Right atrium auricular region (tissue), 2 donors: ENCODE results near the gene KIRREL3. TPM values are rescaled to one million over a fixed set of nuclear protein-coding genes. Genes with fewer than 3 reads are reported as not detected.

Experiments used
- DNase-seq: peaks from one replicate; pipeline ENCODE4 v3.0.0-alpha.2; 2019; ENCODE audit warnings: low spot score
- H3K27ac ChIP-seq, 2 donors: fragments of 200-600 bp; sonication (generic); 1 replicate in 1 of 2; 2 replicates in 1 of 2; pipeline ENCODE4 v1.5.1; 2016 to 2019
- H3K27me3 ChIP-seq, 2 donors: fragments of 200-600 bp; sonication (generic); one replicate each; pipeline versions ENCODE4 v1.5.1 to v1.6.0; 2017 to 2019
- H3K36me3 ChIP-seq: fragments of 200-600 bp; sonication (generic); one replicate; pipeline ENCODE4 v1.5.1; 2016
- H3K4me1 ChIP-seq, 2 donors: fragments of 200-600 bp; sonication (generic); one replicate each; pipeline versions ENCODE4 v1.5.1 to v1.6.0; 2017 to 2019
- H3K4me3 ChIP-seq, 2 donors: fragments of 200-600 bp; sonication (generic); 1 replicate in 1 of 2; 2 replicates in 1 of 2; pipeline ENCODE4 v1.5.1; 2017 to 2019; ENCODE audit warnings: mild to moderate bottlenecking in 1 of 2, moderate library complexity in 1 of 2
- H3K9me3 ChIP-seq, 2 donors: fragments of 200-600 bp; sonication (generic); one replicate each; pipeline ENCODE4 v1.5.1; 2019
- total RNA-seq, 2 donors: library from RNA; depleted of rRNA; stranded (reverse); fragments of >200 nt; gene quantifications; one replicate each; pipeline ENCODE4 v1.1.0, GENCODE V29; 2016
- TF ChIP-seq, protein P1 (sequence below), 2 donors: fragments of 200-600 bp; sonication (generic); IDR thresholded peaks; one replicate each; pipeline ENCODE4 v1.5.1; 2019; ENCODE audit warnings: antibody characterized with exemption in 2 of 2

Gene KIRREL3
- total RNA-seq, 2 donors from 2014 or later = 0.51 to 0.74 TPM

DNA sequence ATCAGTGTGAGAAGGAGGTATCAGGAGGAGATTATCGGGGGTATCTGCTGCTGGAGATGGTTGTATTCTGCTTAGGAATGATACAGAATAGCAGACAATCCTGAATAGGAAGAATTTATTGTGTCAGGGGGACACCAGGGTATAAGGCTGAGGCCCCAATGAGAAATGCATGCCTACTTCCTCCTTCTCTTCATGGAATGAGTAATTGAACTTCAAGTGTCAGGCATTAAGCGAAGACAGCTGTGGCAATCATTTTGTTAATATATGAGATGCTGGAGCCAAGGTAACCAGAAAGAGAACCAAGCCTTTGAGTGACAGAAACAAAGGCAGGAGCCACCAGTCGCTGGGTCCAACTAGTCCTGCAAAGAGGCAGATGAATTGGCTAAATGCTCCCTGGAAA lies 49.1 kb downstream of the KIRREL3 start:
- Histone ChIP-seq H3K4me3 (no peak overlapping the region), H3K36me3 (no peaks in the 10 kb centered on the region), H3K27me3 (no peaks in the 10 kb centered on the region), H3K27ac (no peak overlapping the region), H3K4me1 (no peaks in the 10 kb centered on the region), H3K9me3 (no peaks in the 10 kb centered on the region)
- TF ChIP-seq, protein P1, sequence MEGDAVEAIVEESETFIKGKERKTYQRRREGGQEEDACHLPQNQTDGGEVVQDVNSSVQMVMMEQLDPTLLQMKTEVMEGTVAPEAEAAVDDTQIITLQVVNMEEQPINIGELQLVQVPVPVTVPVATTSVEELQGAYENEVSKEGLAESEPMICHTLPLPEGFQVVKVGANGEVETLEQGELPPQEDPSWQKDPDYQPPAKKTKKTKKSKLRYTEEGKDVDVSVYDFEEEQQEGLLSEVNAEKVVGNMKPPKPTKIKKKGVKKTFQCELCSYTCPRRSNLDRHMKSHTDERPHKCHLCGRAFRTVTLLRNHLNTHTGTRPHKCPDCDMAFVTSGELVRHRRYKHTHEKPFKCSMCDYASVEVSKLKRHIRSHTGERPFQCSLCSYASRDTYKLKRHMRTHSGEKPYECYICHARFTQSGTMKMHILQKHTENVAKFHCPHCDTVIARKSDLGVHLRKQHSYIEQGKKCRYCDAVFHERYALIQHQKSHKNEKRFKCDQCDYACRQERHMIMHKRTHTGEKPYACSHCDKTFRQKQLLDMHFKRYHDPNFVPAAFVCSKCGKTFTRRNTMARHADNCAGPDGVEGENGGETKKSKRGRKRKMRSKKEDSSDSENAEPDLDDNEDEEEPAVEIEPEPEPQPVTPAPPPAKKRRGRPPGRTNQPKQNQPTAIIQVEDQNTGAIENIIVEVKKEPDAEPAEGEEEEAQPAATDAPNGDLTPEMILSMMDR (IDR thresholded peaks at IDR 0.05) = no peak
- no peak for DNase-seq

DNA sequence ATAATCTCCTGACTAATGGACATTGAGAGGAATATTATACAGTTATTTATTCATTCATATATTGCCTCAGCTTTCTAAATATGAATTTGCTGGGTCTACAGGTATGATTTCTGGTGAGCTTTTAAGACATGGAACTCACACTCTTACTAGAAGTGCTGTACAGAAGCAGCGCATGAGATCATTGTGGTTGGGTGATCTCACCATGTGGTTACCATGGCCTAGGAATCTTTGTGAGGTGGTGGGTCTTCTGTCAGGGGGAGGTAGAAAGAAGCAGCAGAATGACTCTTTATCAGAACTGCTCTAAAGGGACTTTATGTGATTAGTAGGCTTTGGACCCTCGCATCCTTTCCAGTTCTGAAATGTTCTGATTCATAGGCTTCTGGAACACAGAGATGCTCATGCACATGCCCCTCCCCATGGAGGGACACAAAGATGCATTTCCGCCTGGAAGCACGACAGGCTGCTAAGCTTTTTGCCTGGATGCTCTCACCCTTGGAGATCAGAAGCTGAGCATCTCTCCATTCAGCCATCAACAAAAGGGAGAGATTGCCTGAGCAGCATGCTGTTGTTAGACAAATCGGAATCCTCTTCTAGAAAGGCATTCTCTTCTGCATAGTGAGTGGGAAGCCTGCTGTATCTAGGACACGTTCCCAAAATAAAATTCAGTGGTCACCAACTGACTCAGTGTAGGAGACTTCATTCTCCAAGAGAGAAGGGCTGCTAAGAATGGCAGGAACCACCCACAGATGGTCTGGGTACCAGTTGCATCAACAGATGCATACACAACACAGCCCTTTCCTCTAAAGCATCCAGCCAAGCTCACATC lies 51.3 kb downstream of the KIRREL3 start:
- DNase-seq = no peak
- Histone ChIP-seq H3K4me1 (no peaks in the 10 kb centered on the region), H3K9me3 (no peaks in the 10 kb centered on the region), H3K27me3 (no peaks in the 10 kb centered on the region), H3K4me3 (no peak overlapping the region), H3K27ac (no peak overlapping the region), H3K36me3 (no peaks in the 10 kb centered on the region)
- TF ChIP-seq, protein P1 (IDR thresholded peaks at IDR 0.05) = no peak

DNA sequence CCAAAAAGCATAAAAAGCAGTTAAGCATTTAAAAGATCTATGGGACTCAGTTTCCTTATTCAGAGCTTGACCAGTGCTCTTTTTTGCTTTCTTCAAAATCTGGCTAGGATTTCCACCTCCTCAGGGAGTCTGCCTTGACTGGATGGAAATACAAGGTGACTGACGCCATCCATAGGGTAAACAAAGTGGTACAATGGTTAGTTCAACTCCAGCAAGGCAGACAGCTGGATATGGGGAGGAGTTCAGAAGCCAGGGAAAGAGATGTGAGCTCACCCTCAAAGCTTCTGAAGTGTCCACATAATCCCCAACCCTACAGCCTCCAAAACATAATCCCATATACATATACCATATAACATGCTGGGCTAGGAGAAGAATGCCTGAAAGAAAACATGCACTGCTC lies 52.0 kb downstream of the KIRREL3 start:
- Histone ChIP-seq H3K4me3 (no peak overlapping the region), H3K36me3 (no peaks in the 10 kb centered on the region), H3K27ac (no peak overlapping the region), H3K9me3 (no peaks in the 10 kb centered on the region), H3K27me3 (no peaks in the 10 kb centered on the region), H3K4me1 (no peaks in the 10 kb centered on the region)
- TF ChIP-seq, protein P1 (IDR thresholded peaks at IDR 0.05) = no peak
- DNase-seq = no peak

DNA sequence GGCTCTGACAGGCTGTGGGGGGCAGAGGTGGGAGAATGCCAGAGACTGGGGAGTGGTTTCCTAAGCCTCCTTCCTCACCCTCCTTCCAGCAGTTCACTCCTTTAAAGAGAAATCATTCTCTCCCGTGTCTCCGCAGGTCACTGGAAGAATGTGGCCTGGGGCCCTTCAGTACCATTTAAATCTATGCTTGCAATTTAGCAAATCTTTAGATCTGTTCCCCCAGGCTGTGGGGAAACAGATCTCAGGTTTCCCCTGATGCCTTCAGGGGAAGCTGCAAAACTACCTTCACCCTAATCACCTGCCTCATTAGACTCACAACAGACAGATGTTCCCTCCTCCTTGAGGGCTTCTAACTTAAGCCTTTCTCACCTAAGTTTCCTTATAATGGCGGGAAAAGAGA lies 55.3 kb downstream of the KIRREL3 start:
- no peak for DNase-seq
- Histone ChIP-seq H3K36me3 (no peaks in the 10 kb centered on the region), H3K27ac (no peak overlapping the region), H3K27me3 (no peaks in the 10 kb centered on the region), H3K4me3 (no peak overlapping the region), H3K4me1 (no peaks in the 10 kb centered on the region), H3K9me3 (no peaks in the 10 kb centered on the region)
- TF ChIP-seq, protein P1 (IDR thresholded peaks at IDR 0.05) = no peak

DNA sequence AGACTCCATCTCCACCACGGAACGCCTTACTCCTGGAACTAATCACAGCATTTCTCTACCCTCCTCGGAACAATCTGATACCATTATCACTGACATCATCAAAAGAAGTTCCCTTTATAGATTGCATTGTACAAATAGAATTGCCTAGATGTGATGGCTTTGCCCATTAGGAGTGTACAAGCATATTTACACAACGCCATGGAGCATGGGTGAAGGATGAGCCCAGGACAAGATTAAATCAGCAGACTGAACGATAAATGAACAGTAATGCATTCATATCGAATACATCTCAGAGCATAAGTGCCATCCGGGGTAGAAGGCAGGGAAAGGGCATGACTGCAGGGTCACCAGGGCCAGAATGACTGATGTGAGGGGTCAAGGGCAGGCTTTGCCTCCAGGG lies 57.3 kb downstream of the KIRREL3 start:
- H3K4me3 ChIP-seq = no peak overlapping the region
- no peak overlapping the region for H3K27ac ChIP-seq
- H3K36me3 ChIP-seq = no peaks in the 10 kb centered on the region
- H3K27me3 ChIP-seq = no peaks in the 10 kb centered on the region
- no peak for DNase-seq
- TF ChIP-seq, protein P1 (IDR thresholded peaks at IDR 0.05) = no peak
- H3K4me1 ChIP-seq = no peaks in the 10 kb centered on the region
- H3K9me3 ChIP-seq = no peaks in the 10 kb centered on the region

DNA sequence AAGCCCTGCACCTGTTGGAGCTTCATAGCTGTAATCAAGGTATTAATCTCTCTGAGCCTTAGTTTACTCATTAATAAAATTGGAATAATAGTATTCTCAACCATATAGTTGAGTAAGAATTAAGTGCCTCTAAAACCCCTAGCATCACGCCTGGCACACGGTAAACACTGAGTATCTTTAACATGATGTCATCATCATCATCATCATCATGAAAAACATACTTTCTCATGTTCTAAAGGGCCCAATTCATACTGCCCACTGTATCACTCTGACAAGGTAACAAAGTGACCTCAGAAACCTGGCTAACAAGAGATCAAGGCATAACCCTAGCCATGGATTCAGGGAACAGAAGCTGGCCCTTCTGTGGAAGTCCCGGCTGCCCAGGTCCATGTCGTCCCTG lies 58.4 kb downstream of the KIRREL3 start:
- no peak for DNase-seq
- H3K27ac ChIP-seq = no peak overlapping the region
- no peak overlapping the region for H3K4me3 ChIP-seq
- no peaks in the 10 kb centered on the region for H3K27me3 ChIP-seq
- no peaks in the 10 kb centered on the region for H3K9me3 ChIP-seq
- no peaks in the 10 kb centered on the region for H3K36me3 ChIP-seq
- TF ChIP-seq, protein P1 (IDR thresholded peaks at IDR 0.05) = no peak
- H3K4me1 ChIP-seq = no peaks in the 10 kb centered on the region
